HG03064 (cell line): Measurements from ENCODE around the gene BCL3.
"Not testable (repeated sequence)": the region's sequence is repeated elsewhere in the genome, so short reads cannot be mapped to it uniquely, and the experiment has no call there.

Source experiments
- ATAC-seq: cut with Tn5 transposase; IDR thresholded peaks from one replicate; pipeline ENCODE4 v1.9.1; 2021; ENCODE audit warnings: low read depth; ENCODE audit not compliant: unreplicated experiment

The BCL3 gene

GRCh38 chr19:44757057-44757734 is 8.7 kb downstream of the BCL3 start:
- ATAC-seq, result no peak

- no peak for ATAC-seq
These were observed 9.4 kb downstream of the BCL3 start for GRCh38 chr19:44757735-44758505.

GRCh38 chr19:44758596-44758995 is 10.1 kb downstream of the BCL3 start:
- no peak for ATAC-seq

GRCh38 chr19:44759083-44759804 is 10.7 kb downstream of the BCL3 start:
- no peak for ATAC-seq

DNA sequence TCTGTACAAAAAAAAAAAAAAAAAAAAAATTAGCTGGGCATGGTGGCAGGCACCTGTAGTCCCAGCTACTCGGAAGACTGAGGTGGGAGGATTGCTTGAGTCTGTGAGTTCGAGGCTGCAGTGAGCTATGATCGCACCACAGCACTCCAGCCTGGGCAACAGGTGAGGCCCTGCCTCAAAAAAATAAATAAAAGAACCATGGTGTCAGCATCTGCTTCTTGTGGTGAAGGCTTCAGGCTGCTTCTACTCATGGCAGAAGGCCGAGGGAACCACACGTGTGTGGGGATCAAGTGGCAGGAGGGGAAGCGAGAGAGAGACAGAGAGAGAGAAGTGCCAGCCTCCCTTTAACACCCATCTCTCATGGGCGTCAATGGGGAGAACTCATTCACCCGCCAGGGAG is 13.5 kb downstream of the BCL3 start:
- ATAC-seq, result no peak

DNA sequence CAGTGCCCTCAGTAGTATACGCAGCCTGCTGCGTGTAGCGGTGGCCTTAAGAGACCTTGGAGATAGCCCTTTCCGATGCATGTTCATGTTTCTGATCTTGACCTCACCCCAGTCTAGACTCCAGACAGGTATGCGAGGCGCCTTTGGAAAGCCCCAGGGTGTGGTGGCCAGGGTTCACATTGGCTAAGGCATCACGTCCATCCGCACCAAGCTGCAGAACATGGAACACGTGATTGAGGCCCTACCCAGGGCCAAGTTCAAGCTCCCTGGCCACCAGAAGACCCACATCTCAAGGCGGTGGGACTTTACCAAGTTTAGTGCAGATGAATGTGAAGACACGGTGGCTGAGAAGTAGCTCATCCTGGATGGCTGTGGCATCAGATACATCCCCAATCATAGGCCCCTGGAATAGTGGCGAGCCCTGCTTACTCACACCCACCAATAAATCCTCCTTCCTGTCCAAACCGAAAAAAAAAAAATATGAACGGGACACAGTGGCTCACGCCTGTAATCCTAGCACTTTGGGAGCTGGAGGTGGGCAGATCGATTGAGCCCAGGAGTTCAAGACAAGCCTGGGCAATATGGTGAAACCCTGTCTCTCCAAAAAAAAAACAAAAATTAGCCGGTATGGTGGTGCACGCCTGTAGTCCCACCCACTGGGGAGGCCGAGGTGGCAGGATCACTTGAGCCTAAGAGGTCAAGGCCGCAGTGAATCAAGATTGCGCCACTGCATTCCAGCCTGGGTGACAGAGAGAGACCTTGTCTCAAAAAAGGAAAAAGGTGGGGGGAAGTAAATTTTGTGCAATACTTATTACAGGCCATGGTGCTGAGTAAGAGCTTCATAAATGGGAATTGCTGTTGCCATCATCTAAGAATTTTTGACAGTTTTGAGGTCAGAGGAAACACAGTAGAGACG is 16.8 kb downstream of the BCL3 start:
- ATAC-seq, result no peak

DNA sequence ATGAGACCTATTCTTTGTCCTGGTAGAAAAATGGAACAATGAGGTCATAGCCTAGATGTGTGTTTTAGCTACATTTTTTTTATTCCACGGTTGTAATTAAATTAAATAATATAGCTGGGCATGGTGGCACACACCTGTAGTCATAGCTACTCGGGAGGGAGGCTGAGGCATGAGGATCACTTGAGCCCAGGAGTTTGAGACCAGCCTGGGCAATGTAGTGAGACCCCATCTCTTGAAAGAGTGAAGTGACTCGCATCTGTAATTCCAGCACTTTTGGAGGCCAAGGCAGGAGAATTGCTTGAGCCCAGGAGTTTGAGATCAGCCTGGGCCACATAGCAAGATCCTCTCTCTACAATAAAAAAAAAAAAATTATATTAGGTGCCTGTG is 17.4 kb downstream of the BCL3 start:
- no peak for ATAC-seq

- no peak for ATAC-seq
These were observed 19.0 kb downstream of the BCL3 start for GRCh38 chr19:44767295-44768180.

DNA sequence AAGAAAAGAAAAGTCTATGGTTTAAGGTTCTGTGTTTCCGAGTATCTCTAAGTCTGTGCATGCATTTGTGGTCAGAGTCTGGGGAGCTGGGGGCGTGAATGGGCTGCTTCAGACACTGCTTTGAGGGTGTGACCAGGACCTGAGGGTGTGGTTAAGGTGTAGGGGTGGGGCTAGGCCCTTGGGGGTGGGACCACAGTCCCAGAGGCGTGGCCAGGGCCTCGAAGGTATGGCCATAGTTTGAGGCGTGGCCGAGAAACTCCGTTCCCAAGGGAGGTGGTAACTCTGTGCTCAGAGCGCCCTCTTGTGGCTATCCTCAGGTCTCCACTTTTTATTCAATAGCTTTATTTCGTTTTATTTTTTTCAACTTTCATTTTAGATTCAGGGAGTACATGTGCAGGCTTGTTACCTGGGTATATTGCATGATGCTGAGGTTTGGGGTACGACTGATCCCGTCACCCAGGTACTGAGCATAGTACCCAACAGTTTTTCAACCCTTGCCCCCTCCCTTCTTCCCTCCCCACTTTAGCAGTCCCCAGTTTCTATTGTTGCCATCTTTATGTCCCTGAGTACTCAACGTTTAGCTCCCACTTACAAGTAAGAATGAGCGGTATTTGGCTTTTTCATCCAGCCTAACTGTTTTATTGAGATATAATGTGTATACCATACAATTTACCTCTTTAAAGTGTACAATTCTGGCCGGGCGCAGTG is 22.2 kb downstream of the BCL3 start:
- peak; percentile 96 for ATAC-seq

DNA sequence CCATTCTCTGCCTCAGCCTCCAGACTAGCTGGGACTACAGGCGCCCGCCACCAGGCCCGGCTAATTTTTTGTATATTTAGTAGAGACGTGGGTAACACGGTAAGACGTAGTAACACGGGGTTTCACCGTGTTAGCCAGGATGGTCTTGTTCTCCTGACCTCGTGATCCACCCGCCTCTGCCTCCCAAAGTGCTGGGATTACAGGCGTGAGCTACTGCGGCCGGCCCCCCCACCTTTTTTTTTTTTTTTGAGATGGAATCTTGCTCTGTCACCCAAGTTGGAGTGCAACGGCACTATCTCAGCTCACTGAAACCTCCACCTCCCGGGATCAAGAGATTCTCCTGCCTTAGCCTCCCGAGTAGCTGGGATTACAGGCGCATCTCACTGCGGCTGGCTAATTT is 23.6 kb downstream of the BCL3 start:
- not testable (repeated sequence) for ATAC-seq

DNA sequence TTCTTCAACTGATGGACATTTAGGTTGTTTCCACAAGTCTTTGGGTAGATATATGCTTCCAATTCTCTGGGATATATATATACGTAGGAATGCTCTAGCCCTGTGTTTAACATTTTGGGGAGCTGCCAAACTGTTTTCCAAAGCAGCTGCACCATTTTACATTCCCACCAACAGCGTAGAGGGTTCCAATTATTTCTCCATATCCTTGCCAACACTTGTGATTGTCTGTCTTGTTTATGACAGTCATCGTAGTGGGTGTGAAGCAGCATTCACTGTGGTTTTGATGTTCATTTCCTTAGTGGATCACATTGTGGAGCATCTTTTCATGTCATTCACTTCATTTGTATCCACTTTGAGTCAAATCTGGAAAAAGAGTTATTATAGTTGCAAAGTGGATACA is 24.5 kb downstream of the BCL3 start:
- ATAC-seq, result no peak

DNA sequence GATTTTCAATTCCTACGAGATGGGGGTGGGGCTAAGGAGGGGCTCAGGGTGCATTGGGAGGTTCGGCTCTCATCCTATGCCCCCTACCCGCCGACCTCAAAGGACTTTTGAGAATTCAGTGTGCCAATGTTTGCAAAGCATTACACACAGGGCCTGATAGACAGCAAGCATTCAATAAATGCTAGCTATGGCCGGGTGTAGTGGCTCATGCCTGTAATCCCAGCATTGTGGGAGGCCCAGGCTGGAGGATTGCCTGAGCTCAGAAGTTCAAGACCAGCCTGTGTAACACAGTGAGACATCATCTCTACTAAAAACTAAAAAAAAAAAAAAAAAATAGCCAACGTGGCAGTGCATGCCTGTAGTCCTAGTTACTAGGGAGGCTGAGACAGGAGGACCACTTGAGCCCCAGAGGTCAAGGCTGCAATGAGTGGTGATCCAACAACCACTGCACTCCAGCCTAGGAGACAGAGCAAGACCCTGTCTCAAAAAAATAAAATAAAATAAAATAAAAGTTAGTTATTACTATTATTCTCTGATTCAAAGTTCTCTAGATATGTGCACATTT is 27.2 kb downstream of the BCL3 start:
- ATAC-seq, result no peak

DNA sequence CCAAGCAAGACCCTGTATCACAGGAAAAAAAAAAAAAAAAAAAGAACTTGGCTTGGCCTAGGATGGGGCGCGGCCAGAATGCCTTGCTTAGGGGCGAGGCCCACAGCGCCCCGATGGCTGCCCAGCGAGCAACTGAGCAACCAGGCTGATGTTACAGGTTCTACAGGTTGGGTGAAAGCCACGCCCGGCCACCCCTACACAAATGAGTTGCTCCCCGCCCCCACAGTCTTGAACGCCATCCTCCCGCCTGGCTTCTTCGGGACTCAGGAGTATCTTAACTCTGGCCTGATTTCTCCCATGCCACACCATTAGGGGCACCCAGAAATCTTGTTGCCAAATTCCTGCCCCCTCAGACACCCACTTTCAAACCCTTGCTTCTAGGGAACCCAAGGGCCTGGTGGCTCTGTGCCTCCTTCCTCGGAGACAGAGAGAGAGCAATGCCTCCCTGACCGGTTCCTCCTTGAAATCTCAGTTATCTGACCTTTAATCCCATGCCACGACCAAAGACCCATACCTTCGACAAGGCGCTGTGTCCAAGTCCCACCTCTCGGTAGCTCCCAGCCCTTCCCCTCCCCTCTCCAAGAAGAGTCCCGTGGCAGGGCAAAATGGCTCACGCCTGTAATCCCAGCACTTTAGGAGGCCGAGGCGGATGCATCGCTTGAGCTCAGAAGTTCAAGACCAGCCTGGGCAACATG is 28.0 kb downstream of the BCL3 start:
- no peak for ATAC-seq

DNA sequence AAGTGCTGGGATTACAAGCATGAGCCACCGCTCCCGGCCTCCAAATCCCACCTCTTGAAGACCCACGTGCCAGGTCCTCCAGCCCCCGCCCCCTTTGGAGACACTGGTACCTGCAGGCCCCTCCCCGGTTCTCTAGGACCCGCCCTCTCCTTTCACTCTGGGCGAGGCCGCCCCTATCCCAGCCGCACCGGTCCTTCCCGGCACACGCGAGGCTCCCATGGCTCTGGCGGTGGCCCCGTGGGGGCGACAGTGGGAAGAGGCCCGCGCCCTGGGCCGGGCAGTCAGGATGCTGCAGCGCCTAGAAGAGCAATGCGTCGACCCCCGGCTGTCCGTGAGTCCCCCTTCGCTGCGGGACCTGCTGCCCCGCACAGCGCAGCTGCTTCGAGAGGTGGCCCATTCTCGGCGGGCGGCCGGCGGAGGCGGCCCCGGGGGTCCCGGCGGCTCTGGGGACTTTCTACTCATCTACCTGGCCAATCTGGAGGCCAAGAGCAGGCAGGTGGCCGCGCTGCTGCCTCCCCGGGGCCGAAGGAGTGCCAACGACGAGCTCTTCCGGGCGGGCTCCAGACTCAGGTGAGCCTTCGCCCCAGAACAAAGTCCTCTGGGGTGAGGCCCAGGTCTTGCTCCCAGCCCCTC is 29.3 kb downstream of the BCL3 start, which contains the start of gene CBLC:
Gene CBLC (plus strand): TSS at position 176 of the 633 bp plus-strand sequence. CDS start 42 bp downstream, at position 218.
- no peak for ATAC-seq

DNA sequence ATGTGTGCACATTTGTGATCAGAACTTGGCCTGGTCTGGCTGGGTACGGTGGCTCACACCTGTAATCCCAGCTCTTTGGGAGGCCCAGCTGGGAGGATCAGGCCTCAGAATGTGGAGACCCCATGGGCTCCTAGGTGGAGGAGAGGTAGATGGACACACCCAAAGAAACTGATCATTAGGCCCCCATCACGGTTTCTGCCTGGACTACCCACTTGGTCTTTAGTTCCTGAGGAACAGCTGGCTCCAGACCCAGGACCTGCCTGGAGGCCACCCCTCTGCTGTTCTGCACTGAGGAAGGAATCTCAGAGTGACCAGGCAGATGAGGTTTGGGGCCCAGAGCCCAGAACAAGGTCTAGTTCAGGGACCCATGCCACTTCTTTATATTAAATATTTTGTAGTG is 30.6 kb downstream of the BCL3 start:
- ATAC-seq, result no peak

DNA sequence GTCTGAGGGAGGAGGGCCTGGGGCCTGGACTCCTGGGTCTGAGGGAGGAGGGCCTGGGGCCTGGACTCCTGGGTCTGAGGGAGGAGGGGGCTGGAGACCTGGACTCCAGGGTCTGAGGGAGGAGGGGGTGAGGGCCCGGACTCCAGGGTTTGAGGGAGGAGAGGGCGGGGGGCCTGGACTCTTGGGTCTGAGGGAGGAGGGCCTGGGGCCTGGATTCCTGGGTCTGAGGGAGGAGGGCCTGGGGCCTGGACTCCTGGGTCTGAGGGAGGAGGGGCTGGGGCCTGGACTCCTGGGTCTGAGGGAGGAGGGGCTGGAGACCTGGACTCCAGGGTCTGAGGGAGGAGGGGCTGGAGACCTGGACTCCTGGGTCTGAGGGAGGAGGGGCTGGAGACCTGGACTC is 33.2 kb downstream of the BCL3 start:
- not testable (repeated sequence) for ATAC-seq

DNA sequence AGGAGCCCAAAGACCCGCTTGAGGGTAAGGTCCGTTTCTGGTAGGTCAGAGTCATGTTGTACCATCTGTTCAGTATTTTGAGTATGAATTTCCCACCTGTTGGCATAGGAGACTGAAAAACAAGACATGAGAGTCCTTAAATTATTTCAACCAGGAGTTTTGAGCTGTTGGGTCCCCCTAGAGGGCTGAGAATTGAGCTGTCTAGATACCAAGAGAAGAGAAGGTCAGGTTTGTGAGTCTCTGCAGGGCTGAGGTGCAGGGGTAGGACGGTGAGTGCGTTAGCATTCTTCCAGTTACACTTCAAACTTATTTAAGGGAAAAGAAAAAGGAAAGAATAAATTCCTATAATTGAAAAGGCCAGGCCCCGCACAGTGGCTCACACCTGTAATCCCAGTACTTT is 34.2 kb downstream of the BCL3 start:
- no peak for ATAC-seq
